Immature natural killer cell (primary cell): ENCODE measurements around the gene SLC35E2B. TPM values are rescaled to one million over a fixed set of nuclear protein-coding genes. Genes with fewer than 3 reads are reported as not detected.
A peak's percentile ranks its signal among the peaks of the same experiment; 100 is the strongest.
"Not testable (repeated sequence)": the region's sequence is repeated elsewhere in the genome, so short reads cannot be mapped to it uniquely, and the experiment has no call there.

ENCODE experiments used
- DNase-seq, 3 donors: peaks; one replicate each; pipeline ENCODE4 v3.0.0; 2022; ENCODE audit warnings: mixed read lengths in 1 of 3
- H3K27ac Mint-ChIP-seq, 6 donors: one replicate each; pipeline ENCODE4 v1.8.0; 2020; ENCODE audit warnings: mixed read lengths in 6 of 6, mild to moderate bottlenecking in 5 of 6, inconsistent platforms in 4 of 6, moderate library complexity in 3 of 6
- H3K27me3 Mint-ChIP-seq, 3 donors: one replicate each; pipeline ENCODE4 v1.8.0; 2020 to 2021; ENCODE audit warnings: low read depth in 3 of 3, mild to moderate bottlenecking in 3 of 3, mixed read lengths in 3 of 3, moderate library complexity in 3 of 3, inconsistent platforms in 1 of 3
- H3K36me3 Mint-ChIP-seq, 3 donors: one replicate each; pipeline ENCODE4 v1.8.0; 2020; ENCODE audit warnings: mixed read lengths in 3 of 3, inconsistent platforms in 2 of 3, mild to moderate bottlenecking in 2 of 3
- H3K4me1 Mint-ChIP-seq, 2 donors: one replicate each; pipeline ENCODE4 v1.8.0; 2020; ENCODE audit warnings: inconsistent platforms in 2 of 2, mild to moderate bottlenecking in 2 of 2, mixed read lengths in 2 of 2, moderate library complexity in 1 of 2
- H3K4me3 Mint-ChIP-seq, 5 donors: one replicate each; pipeline ENCODE4 v1.8.0; 2020; ENCODE audit warnings: mild to moderate bottlenecking in 5 of 5, mixed read lengths in 5 of 5, inconsistent platforms in 3 of 5, moderate library complexity in 3 of 5
- H3K9me3 Mint-ChIP-seq, 6 donors: one replicate each; pipeline ENCODE4 v1.8.0; 2020; ENCODE audit warnings: mild to moderate bottlenecking in 6 of 6, mixed read lengths in 6 of 6, inconsistent platforms in 4 of 6, moderate library complexity in 3 of 6
- polyA plus RNA-seq, 3 donors: library from polyadenylated mRNA; unstranded; fragments of 300-500 nt; fragmentation: Illumina TruSeq; gene quantifications; one replicate each; pipeline ENCODE4 v1.2.3, GENCODE V29; 2021

Gene SLC35E2B
- polyA plus RNA-seq, 3 donors from 2014 or later, result 14.4 to 37.7 (median 18.1) TPM

DNA sequence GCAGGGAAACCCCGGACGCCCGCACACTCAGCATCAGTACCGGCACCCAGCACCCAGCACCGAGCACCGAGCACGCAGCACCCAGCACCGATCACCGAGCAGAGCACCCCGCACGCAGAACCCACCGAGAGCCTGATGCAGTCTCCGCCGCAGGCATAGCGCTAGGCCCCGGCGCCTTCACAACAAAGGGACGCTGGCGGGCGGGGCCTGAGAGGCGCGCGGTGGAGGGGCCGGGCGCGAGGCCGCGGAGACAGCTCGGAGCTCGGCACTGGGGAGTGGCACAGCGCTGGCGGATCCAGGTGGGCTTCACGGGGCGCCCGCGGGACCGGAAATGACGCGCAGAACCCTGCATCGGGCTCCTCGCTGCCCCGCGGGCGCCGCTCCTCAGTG, 276 bp downstream of the SLC35E2B start:
- Mint-ChIP-seq H3K27ac (peak overlapping the region in 5 of 6 donors; percentile 21 to 92 (median 65)), H3K4me3 (peak overlapping the region; percentile 47 to 83 (median 78)), H3K4me1 (peaks cover 7 to 14% of the 10 kb centered on the region in 2 donors)
- not testable (repeated sequence) for H3K27me3 Mint-ChIP-seq, DNase-seq, H3K9me3 Mint-ChIP-seq, H3K36me3 Mint-ChIP-seq

DNA sequence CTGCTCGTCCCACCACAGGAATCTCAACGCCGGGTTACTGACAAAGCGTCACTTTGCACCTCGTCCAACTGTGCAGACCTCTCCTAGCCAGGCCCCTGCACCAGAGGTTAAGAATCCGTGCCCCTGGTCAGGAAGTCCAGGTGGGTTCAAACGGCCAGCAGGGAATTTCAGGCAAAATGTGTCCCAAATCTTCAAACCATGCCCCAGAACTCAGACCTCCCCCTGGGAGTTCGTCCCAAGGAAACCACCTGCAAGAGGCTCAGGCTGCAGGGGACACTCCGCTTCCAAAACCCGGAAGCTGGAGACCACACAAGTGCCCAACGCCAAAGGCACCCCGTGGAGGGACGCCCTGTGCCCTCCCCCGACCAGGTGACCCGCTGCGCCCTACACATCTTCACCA, 1.2 kb downstream of the SLC35E2B start:
- not testable (repeated sequence) for H3K9me3 Mint-ChIP-seq, H3K36me3 Mint-ChIP-seq, H3K4me3 Mint-ChIP-seq, DNase-seq, H3K27me3 Mint-ChIP-seq, H3K27ac Mint-ChIP-seq
- H3K4me1 Mint-ChIP-seq, result peaks cover 10 to 14% of the 10 kb centered on the region in 2 donors

DNA sequence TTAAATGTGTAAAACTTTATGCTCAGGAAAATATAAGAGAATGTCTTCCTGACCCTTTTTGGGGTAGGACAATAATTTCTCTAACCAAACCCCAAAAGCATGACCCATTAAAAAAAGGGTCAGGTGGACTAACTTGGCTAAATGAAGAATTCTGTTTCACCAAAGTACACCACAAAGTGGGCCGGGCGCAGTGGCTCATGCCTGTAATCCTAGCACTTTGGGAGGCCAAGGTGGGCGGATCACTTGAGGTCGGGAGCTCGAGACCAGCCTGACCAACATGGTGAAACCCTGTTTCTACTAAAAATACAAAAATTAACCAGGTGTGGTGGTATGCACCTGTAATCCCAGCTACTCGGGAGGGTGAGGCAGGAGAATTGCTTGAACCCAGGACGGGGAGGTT, 3.1 kb downstream of the SLC35E2B start:
- H3K4me3 Mint-ChIP-seq, H3K27me3 Mint-ChIP-seq, H3K9me3 Mint-ChIP-seq, H3K36me3 Mint-ChIP-seq, DNase-seq, H3K27ac Mint-ChIP-seq: not testable (repeated sequence)
- peaks cover 15 to 20% of the 10 kb centered on the region in 2 donors for H3K4me1 Mint-ChIP-seq

DNA sequence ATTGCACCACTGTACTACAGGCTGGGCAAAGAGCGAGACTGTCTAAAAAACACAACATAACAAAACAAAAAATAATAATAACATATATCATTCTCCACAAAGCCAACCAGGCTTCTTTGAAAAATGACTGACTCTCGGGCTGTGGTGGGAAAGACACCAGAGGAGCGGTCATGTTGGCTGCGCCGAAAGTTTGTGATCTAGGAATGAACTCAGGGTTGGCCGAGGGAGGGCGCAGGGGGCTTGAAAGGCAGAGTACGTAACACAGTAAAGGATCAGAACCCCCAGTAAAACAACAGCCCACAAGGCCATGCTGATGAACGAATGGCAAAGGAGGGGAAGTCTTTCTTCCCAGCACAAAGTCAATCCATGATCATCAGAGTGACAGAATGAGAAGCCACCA, 4.7 kb downstream of the SLC35E2B start:
- no peaks in the 10 kb centered on the region for H3K9me3 Mint-ChIP-seq
- peaks cover 0 to 8% (median 0%) of the 10 kb centered on the region in 3 donors for H3K36me3 Mint-ChIP-seq
- DNase-seq, result no peak
- peak overlapping the region in 2 of 6 donors; percentile 41 to 62 for H3K27ac Mint-ChIP-seq
- peak overlapping the region in 2 of 5 donors; percentile 14 to 42 for H3K4me3 Mint-ChIP-seq
- peaks cover 20 to 25% of the 10 kb centered on the region in 2 donors for H3K4me1 Mint-ChIP-seq
- peaks cover 0 to 3% (median 0%) of the 10 kb centered on the region in 3 donors for H3K27me3 Mint-ChIP-seq

DNA sequence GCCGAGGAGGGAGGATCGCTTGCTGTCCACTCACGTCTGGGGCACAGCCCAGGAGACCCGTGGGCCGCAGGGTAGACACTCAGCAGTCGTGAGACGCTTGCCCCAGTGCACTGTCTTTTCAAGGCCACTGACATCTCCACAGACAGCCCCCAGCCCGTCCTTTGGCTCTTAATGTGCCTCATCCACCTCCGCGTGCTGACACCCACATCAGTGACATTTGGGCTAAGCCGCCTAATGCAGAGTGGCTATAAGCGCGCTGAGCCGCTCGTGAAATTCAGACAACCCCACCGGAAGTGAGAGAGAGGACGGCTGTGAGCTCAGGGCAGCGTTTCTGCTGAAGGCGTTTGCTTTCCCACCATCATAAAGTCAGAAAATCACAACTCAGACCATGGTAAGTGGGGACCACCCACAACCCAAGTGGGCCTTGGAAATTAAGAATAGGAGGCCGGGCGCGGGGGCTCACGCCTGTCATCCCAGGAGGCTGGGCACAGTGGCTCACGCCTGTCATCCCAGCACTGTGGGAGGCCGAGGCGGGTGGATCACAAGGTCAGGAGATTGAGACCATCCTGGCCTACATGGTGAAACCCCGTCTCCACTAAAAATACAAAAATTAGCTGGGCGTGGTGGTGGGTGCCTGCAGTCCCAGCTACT, 8.4 kb downstream of the SLC35E2B start:
- Mint-ChIP-seq H3K27me3 (peaks cover 0 to 5% (median 1%) of the 10 kb centered on the region in 3 donors), H3K9me3 (no peaks in the 10 kb centered on the region), H3K36me3 (peaks cover 0 to 4% (median 0%) of the 10 kb centered on the region in 3 donors), H3K4me3 (peak overlapping the region in 2 of 5 donors; percentile 41 to 55), H3K4me1 (peaks cover 17 to 27% of the 10 kb centered on the region in 2 donors), H3K27ac (peak overlapping the region in 4 of 6 donors; percentile 24 to 80 (median 50))
- DNase-seq, result peak in 1 of 3 donors; percentile 41

DNA sequence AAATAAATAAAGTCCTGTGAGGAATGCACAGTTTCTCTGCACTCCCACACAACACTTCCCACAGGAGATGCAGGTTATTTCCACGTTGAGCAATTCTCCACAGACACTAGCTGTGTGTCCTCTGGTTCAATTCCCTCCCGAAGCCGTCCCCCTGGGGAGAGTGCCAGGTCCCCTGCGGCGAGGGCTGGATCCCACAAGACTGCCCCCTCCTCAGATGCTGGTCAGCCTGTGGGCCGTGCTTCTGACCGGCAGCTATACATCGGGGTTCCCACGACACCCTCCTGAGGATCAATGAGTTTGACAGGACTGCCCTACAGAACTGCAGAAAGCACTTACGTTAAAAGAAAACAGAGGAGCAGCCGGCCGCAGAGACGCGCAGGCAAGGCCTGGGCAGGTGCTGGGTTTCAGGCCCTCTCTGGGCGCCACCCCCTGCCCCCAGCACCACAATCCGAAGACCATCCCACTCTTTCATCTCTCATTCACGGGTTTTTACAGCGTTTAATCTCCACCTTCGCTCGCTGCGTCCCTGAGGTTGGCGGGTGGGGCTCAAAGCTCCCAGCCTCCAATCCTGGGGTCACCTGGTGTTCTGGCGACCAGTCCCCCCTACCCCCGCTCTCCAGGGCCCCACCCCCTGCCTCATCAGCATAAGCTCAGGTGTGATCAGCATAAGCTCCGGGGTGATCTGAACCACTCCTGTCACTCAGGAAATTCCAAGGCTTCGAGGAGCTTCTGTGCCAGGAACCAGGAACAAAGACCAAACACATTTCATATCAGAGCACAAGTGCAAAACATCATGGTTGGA, 9.3 kb downstream of the SLC35E2B start:
- peak overlapping the region in 5 of 6 donors; percentile 24 to 70 (median 61) for H3K27ac Mint-ChIP-seq

DNA sequence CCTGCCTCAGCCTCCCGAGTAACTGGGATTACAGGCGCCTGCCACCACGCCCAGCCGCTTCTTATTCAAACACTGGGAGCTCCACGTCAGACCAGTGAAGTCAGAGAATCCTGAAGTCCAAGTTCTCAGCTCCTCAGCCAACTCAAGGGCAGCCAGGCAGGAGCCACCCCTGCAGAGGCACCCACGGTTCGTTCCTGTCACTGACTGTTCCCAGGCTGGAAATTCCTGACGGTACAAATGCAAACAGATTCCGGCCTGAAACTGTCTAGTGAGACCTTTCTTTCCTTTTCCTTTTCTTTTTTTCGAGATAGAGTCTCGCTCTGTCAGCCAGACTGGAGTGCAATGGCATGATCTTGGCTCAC, 11.7 kb downstream of the SLC35E2B start:
- Mint-ChIP-seq H3K27me3 (peaks cover 8 to 17% (median 10%) of the 10 kb centered on the region in 3 donors), H3K4me1 (peaks cover 31 to 40% of the 10 kb centered on the region in 2 donors), H3K4me3 (no peak overlapping the region), H3K36me3 (no peaks in the 10 kb centered on the region), H3K9me3 (no peaks in the 10 kb centered on the region), H3K27ac (peak overlapping the region in 2 of 6 donors; percentile 30 to 40)
- no peak for DNase-seq

More for the DNA sequence above, 9.3 kb downstream of the SLC35E2B start:
- no peaks in the 10 kb centered on the region for H3K9me3 Mint-ChIP-seq
- H3K4me3 Mint-ChIP-seq, result no peak overlapping the region
- DNase-seq, result no peak
- H3K4me1 Mint-ChIP-seq, result peaks cover 26 to 34% of the 10 kb centered on the region in 2 donors
- peaks cover 0 to 4% (median 0%) of the 10 kb centered on the region in 3 donors for H3K36me3 Mint-ChIP-seq
- peaks cover 0 to 6% (median 5%) of the 10 kb centered on the region in 3 donors for H3K27me3 Mint-ChIP-seq

DNA sequence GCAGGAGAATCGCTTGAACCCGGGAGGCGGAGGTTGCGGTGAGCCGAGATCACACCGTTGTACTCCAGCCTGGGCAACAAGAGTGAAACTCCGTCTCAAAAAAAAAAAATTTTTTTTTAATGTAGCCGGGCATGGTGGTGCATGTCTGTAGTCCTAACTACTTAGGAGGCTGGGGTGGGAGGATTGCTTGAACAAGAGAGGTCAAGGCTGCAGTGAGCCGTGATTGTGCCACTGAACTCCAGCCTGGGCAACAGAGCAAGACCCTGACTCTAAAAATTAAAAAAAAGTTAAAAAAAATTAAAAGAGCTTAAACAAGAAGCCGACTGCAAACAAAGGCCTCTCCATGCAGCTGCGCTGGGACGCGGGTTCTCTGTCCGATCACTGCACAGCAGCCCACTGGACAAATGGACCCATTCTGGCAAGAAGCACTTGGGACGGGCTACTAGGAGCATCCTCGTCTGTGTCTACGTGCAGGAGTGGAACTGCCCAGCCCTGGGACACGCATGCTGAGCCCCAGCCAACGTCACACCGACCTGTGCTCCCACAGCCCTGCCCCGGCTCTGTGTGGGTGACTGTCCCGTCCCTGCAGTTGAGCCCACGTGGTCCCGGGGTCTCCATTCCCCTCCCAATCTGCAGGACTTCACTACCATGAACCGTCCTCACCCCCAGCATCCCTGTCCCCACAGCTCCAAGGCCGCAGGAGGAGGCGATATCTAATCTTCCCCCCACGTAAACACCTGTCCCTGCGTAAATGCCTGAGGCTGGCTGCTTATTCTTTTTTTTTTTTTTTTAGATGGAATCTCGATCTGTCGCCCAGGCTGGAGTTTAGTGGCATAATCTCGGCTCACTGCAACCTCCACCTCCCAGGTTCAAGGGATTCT, 12.3 kb downstream of the SLC35E2B start:
- Mint-ChIP-seq H3K27me3 (peaks cover 8 to 15% (median 10%) of the 10 kb centered on the region in 3 donors), H3K4me3 (no peak overlapping the region), H3K4me1 (peaks cover 27 to 38% of the 10 kb centered on the region in 2 donors), H3K36me3 (no peaks in the 10 kb centered on the region), H3K9me3 (no peaks in the 10 kb centered on the region), H3K27ac (no peak overlapping the region)
- no peak for DNase-seq

DNA sequence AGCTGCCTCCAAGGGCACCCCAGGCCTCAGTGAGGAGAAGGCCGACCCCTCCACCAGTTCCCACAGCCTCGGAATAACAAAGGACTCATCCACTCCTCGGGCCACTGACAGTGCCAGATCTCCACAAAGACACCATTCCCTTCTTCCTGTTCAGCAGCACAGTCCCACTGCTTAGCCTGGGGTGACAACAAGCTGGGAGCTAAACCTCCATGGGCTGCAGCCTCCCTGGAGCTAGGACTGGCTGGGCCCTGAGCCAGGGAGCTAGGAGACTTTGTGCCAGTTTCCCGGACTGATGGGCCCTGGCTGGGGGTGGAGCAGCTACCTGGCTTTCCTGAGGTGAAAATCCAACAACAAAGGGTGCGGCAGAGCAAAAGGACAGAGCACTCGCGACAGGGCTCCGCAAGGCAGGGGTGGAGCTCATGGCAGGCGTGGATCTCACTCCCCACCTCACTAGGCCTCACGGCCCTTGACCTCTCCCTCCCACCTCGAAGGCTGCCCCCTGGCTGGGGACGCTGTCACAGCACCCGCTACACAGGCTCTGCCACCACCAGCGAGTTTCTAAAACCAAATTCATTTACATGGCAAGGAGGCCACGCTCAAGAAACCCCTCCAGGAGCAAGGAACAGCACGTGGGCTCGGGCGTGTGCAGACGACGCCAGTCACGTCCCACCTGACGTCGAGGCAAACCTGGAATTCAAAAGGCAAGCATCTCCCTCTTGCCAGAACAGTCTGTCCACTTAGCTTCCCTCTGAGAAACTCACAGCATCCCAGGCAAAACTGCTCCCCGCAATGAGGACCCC, 13.8 kb downstream of the SLC35E2B start:
- Mint-ChIP-seq H3K4me1 (peaks cover 25 to 32% of the 10 kb centered on the region in 2 donors), H3K27me3 (peaks cover 8 to 17% (median 10%) of the 10 kb centered on the region in 3 donors), H3K36me3 (no peaks in the 10 kb centered on the region), H3K27ac (peak overlapping the region; percentile 96 to 98 (median 97)), H3K4me3 (peak overlapping the region; percentile 80 to 85 (median 82)), H3K9me3 (no peaks in the 10 kb centered on the region)
- DNase-seq, result peak; percentile 41 to 64 (median 51)

DNA sequence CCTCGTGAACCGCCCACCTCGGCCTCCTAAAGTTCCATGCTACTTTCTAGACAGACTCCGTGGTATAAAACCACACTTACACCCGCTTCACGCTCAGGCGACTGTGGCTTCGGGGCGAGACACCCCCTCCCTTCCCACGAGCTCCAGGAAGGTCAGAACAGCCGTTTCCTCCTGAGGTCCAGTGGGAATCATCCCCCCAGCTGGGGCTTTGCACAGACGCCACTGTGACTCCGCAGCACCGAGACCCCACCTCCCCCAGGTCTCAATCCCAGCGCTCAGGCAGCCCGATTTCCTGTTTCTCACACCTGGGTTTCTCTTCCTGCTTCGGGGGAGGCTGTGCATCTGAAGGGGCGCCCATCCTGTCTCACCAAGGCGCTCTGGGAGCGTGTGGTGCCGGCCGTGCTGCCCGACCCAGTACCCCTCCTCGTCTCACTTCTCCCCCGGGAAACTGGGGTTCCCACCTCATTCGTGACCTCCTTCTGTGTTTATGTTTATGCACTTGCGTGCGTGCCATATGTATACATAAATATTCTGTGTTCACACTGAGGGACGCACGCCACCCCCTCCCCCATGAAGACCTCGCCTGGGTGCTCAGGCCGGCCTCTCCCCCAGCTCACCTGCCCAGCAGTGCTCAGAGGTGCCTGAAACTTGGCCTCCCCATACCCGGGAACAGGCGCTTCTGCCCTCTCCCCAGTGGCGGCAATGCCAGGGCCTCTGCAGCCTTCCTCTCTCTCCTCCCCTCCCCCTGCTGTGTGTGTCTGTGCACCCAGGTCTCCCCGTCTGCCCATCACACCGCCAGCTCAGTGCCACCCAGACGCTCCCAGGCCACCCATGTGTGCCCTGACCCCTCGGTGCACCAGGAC, 14.6 kb downstream of the SLC35E2B start:
- H3K9me3 Mint-ChIP-seq, result no peaks in the 10 kb centered on the region
- H3K4me1 Mint-ChIP-seq, result peaks cover 25 to 26% of the 10 kb centered on the region in 2 donors
- DNase-seq, result peak; percentile 71 to 76 (median 74)
- no peaks in the 10 kb centered on the region for H3K36me3 Mint-ChIP-seq
- peak overlapping the region; percentile 80 to 85 (median 82) for H3K4me3 Mint-ChIP-seq
- H3K27me3 Mint-ChIP-seq, result peaks cover 8 to 17% (median 10%) of the 10 kb centered on the region in 3 donors
- H3K27ac Mint-ChIP-seq, result peak overlapping the region; percentile 96 to 98 (median 97)

DNA sequence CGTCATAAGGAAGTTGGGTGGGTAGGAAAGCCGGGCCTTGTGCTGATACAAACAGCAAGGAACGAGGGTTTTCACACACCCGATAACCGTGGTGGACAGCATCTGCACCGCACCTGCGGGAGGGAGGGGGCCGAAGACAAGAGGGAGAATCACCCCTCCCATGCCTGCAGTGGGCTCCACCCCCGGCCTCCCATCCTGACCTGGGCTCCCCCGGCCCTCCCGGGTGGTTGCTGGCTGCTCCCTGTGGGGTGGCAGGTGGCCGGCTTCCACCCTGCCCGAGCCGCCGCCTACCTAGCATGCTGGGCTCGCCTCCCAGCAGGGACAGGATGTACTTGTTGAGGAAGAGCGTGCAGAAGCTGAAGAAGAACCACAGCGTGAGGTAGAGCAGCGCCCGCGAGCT, 16.5 kb downstream of the SLC35E2B start:
- not testable (repeated sequence) for H3K4me3 Mint-ChIP-seq, H3K9me3 Mint-ChIP-seq, H3K27ac Mint-ChIP-seq, H3K36me3 Mint-ChIP-seq
- peaks cover 24 to 25% of the 10 kb centered on the region in 2 donors for H3K4me1 Mint-ChIP-seq
- DNase-seq, result peak in 1 of 3 donors; percentile 12
- peaks cover 8 to 17% (median 10%) of the 10 kb centered on the region in 3 donors for H3K27me3 Mint-ChIP-seq

DNA sequence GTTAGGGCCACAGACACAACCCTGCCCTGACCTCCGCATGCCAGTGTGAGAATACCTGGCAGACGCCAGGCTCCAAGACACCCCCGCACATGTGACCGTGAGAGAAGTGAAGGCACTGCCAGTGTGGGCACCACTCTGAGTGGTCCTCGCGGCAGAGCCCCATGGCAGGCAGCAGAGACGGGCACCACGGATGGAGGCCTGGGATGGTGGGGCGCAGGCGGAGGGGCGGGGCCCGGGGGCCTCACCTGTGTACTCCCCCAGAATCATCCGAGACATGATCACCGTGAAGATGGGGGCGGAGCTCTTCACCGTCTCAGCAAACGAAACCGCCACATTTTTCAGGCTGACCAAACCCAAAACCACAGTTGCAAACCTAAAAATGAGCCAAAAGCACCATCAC, 17.4 kb downstream of the SLC35E2B start:
- not testable (repeated sequence) for DNase-seq, H3K4me3 Mint-ChIP-seq, H3K9me3 Mint-ChIP-seq, H3K36me3 Mint-ChIP-seq, H3K27ac Mint-ChIP-seq
- H3K4me1 Mint-ChIP-seq, result peaks cover 24 to 25% of the 10 kb centered on the region in 2 donors
- H3K27me3 Mint-ChIP-seq, result peaks cover 8 to 17% (median 10%) of the 10 kb centered on the region in 3 donors
